Omental fat pad (tissue), 4 donors: ENCODE measurements around the gene FAM170B. TPM values are rescaled to one million over a fixed set of nuclear protein-coding genes. Genes with fewer than 3 reads are reported as not detected.

Source experiments
- ATAC-seq: fragments of 150-250 bp; one replicate; pipeline ENCODE4 v1.9.1; 2016; ENCODE audit warnings: mild to moderate bottlenecking, moderate library complexity; ENCODE audit not compliant: low FRiP score
- DNase-seq: peaks from one replicate; pipeline ENCODE4 v3.0.0-alpha.2; 2019; ENCODE audit warnings: low spot score
- CTCF ChIP-seq, 3 donors: fragments of 450-650 bp; IDR thresholded peaks; one replicate each; pipeline ENCODE4 v1.5.1; 2016 to 2017; ENCODE audit warnings: antibody characterized with exemption in 3 of 3, mild to moderate bottlenecking in 3 of 3, moderate library complexity in 2 of 3
- total RNA-seq, 4 donors: library from RNA; depleted of rRNA; stranded (reverse); fragments of >200 nt; gene quantifications; one replicate each; pipeline ENCODE4 v1.1.0, GENCODE V29; 2016

FAM170B gene
- total RNA-seq, 4 donors from 2014 or later: not detected

- DNase-seq (no peak), ATAC-seq (no peak)
- no peak for TF ChIP-seq CTCF (IDR thresholded peaks at IDR 0.05)
These were observed 24.6 kb upstream of the FAM170B start for GRCh38 chr10:49158404-49158803.

GRCh38 chr10:49157229-49157628 is 23.4 kb upstream of the FAM170B start:
- DNase-seq (no peak), ATAC-seq (no peak)
- TF ChIP-seq CTCF (IDR thresholded peaks at IDR 0.05): no peak

GRCh38 chr10:49154641-49155040 is 20.8 kb upstream of the FAM170B start:
- TF ChIP-seq CTCF (IDR thresholded peaks at IDR 0.05): no peak
- no peak for DNase-seq
- no peak for ATAC-seq

GRCh38 chr10:49153971-49154370 is 20.1 kb upstream of the FAM170B start:
- ATAC-seq: no peak
- no peak for DNase-seq
- TF ChIP-seq CTCF (IDR thresholded peaks at IDR 0.05): no peak

GRCh38 chr10:49153115-49153514 is 19.3 kb upstream of the FAM170B start:
- DNase-seq (no peak), ATAC-seq (no peak)
- TF ChIP-seq CTCF (IDR thresholded peaks at IDR 0.05): no peak

GRCh38 chr10:49152663-49153062 is 18.8 kb upstream of the FAM170B start:
- TF ChIP-seq CTCF (IDR thresholded peaks at IDR 0.05): no peak
- DNase-seq (no peak), ATAC-seq (no peak)

- TF ChIP-seq CTCF (IDR thresholded peaks at IDR 0.05): no peak
- ATAC-seq (no peak), DNase-seq (no peak)
These were observed 18.2 kb upstream of the FAM170B start for GRCh38 chr10:49152037-49152436.
